ENCODE data around the gene CNTNAP2.

The CNTNAP2 gene

GRCh38 chr7:147982307-147982706 is 1865.7 kb downstream of the CNTNAP2 start:
- Histone ChIP-seq H3K4me3 (ENCODE audit: insufficient read depth, low read length, poor library complexity, severe bottlenecking) (no peak overlapping the region), H3K27ac (ENCODE audit: low read depth, low read length) (no peak overlapping the region), H3K79me2 (ENCODE audit: insufficient read depth, low read length) (no peaks in the 10 kb centered on the region), H3K27me3 (ENCODE audit: low read length) (no peaks in the 10 kb centered on the region), H3K36me3 (ENCODE audit: low read length) (no peaks in the 10 kb centered on the region), H3K9me3 (ENCODE audit: insufficient read depth, low read length) (no peaks in the 10 kb centered on the region), H2AFZ (ENCODE audit: low read depth, low read length, severe bottlenecking) (no peak overlapping the region), H3K9me2 (replicated peaks; ENCODE audit: insufficient read depth, low read length) (no peaks in the 10 kb centered on the region), H3K4me2 (ENCODE audit: low read depth, low read length, poor library complexity, severe bottlenecking) (no peak overlapping the region), H3F3A (ENCODE audit: insufficient read depth) (no peaks in the 10 kb centered on the region), H3K9ac (ENCODE audit: low read length) (no peak overlapping the region), H4K20me1 (ENCODE audit: low read depth, low read length) (no peaks in the 10 kb centered on the region)
- TF ChIP-seq EZH2phosphoT487 (conservative IDR thresholded peaks at IDR 0.05; ENCODE audit: low read length) (no peak), CTCF (IDR thresholded peaks at IDR 0.05; ENCODE audit: insufficient read depth, low read length, poor library complexity, severe bottlenecking) (no peak)

- Histone ChIP-seq H4K20me1 (ENCODE audit: low read depth, low read length) (no peaks in the 10 kb centered on the region), H3K9ac (ENCODE audit: low read length) (no peak overlapping the region), H3K4me2 (ENCODE audit: low read depth, low read length, poor library complexity, severe bottlenecking) (no peak overlapping the region), H2AFZ (ENCODE audit: low read depth, low read length, severe bottlenecking) (no peak overlapping the region), H3K4me3 (ENCODE audit: insufficient read depth, low read length, poor library complexity, severe bottlenecking) (no peak overlapping the region), H3K9me3 (ENCODE audit: insufficient read depth, low read length) (no peaks in the 10 kb centered on the region), H3F3A (ENCODE audit: insufficient read depth) (no peaks in the 10 kb centered on the region), H3K27me3 (ENCODE audit: low read length) (no peaks in the 10 kb centered on the region), H3K9me2 (replicated peaks; ENCODE audit: insufficient read depth, low read length) (no peaks in the 10 kb centered on the region), H3K36me3 (ENCODE audit: low read length) (no peaks in the 10 kb centered on the region), H3K79me2 (ENCODE audit: insufficient read depth, low read length) (no peaks in the 10 kb centered on the region), H3K27ac (ENCODE audit: low read depth, low read length) (no peak overlapping the region)
- TF ChIP-seq CTCF (IDR thresholded peaks at IDR 0.05; ENCODE audit: insufficient read depth, low read length, poor library complexity, severe bottlenecking), result no peak
- TF ChIP-seq EZH2phosphoT487 (conservative IDR thresholded peaks at IDR 0.05; ENCODE audit: low read length), result no peak
Observed at GRCh38 chr7:147984265-147984664, 1867.7 kb downstream of the CNTNAP2 start.

GRCh38 chr7:147990079-147990478 is 1873.5 kb downstream of the CNTNAP2 start:
- Histone ChIP-seq H3K27ac (ENCODE audit: low read depth, low read length) (no peak overlapping the region), H3K9me2 (replicated peaks; ENCODE audit: insufficient read depth, low read length) (no peaks in the 10 kb centered on the region), H4K20me1 (ENCODE audit: low read depth, low read length) (no peaks in the 10 kb centered on the region), H3K9ac (ENCODE audit: low read length) (no peak overlapping the region), H3K27me3 (ENCODE audit: low read length) (no peaks in the 10 kb centered on the region), H3K9me3 (ENCODE audit: insufficient read depth, low read length) (no peaks in the 10 kb centered on the region), H3K4me2 (ENCODE audit: low read depth, low read length, poor library complexity, severe bottlenecking) (no peak overlapping the region), H3K4me3 (ENCODE audit: insufficient read depth, low read length, poor library complexity, severe bottlenecking) (no peak overlapping the region), H2AFZ (ENCODE audit: low read depth, low read length, severe bottlenecking) (no peak overlapping the region), H3K36me3 (ENCODE audit: low read length) (no peaks in the 10 kb centered on the region), H3F3A (ENCODE audit: insufficient read depth) (no peaks in the 10 kb centered on the region), H3K79me2 (ENCODE audit: insufficient read depth, low read length) (no peaks in the 10 kb centered on the region)
- no peak for TF ChIP-seq CTCF (IDR thresholded peaks at IDR 0.05; ENCODE audit: insufficient read depth, low read length, poor library complexity, severe bottlenecking)
- TF ChIP-seq EZH2phosphoT487 (conservative IDR thresholded peaks at IDR 0.05; ENCODE audit: low read length), result no peak
